H1 (cell line): ENCODE measurements around the gene SUGT1. TPM values are rescaled to one million over a fixed set of nuclear protein-coding genes. Genes with fewer than 3 reads are reported as not detected.
"Not testable (repeated sequence)": the region's sequence is repeated elsewhere in the genome, so short reads cannot be mapped to it uniquely, and the experiment has no call there.

Source experiments
- CTCF ChIA-PET: fragments of 300-600 bp; sonication (Branson Sonifier 250); formaldehyde crosslinking; loops from one replicate; lab custom pipeline; 2021; ENCODE audit not compliant: partially characterized antibody; lab: Charles Lee
- POLR2A ChIA-PET: fragments of 300-600 bp; sonication (Branson Sonifier 250); formaldehyde crosslinking; loops from one replicate; lab custom pipeline; 2021; ENCODE audit warnings: inconsistent platforms; ENCODE audit not compliant: partially characterized antibody; lab: Charles Lee
- DNase-seq, 2 experiments: peaks; one replicate each; pipeline versions ENCODE4 v3.0.0 to v3.0.0-alpha.2; 2010 to 2022; ENCODE audit warnings: low spot score in 2 of 2, low read depth in 1 of 2, mixed read lengths in 1 of 2
- FAIRE-seq: peaks from 2 replicates; lab custom pipeline; 2011; peaks lifted over from hg19 to GRCh38; lab: Jason Lieb, UNC
- H2AFZ ChIP-seq: 2 replicates; pipeline ENCODE4 v1.8.1; 2012; ENCODE audit warnings: low read length, inconsistent platforms
- H2AK5ac ChIP-seq: 2 replicates; pipeline ENCODE4 v1.6.1; 2013; ENCODE audit warnings: low read depth, low read length
- H2BK120ac ChIP-seq: replicated peaks from 2 replicates; pipeline ENCODE3; 2013; ENCODE audit warnings: low read depth, low read length, inconsistent platforms
- H2BK12ac ChIP-seq: 2 replicates; pipeline ENCODE4 v1.6.1; 2013; ENCODE audit warnings: low read depth, low read length
- H2BK15ac ChIP-seq: 2 replicates; pipeline ENCODE4 v1.6.1; 2013; ENCODE audit warnings: low read length
- H2BK20ac ChIP-seq: 2 replicates; pipeline ENCODE4 v1.6.1; 2013; ENCODE audit warnings: low read length
- H2BK5ac ChIP-seq: 2 replicates; pipeline ENCODE4 v1.6.1; 2013; ENCODE audit warnings: low read depth, low read length
- H3K14ac ChIP-seq: 2 replicates; pipeline ENCODE4 v1.6.1; 2013; ENCODE audit warnings: inconsistent platforms; ENCODE audit not compliant: insufficient read length
- H3K18ac ChIP-seq: 2 replicates; pipeline ENCODE4 v1.6.1; 2013; ENCODE audit warnings: low read length; ENCODE audit errors: extremely low read depth
- H3K23ac ChIP-seq: 2 replicates; pipeline ENCODE4 v1.6.1; 2013; ENCODE audit warnings: inconsistent platforms; ENCODE audit not compliant: insufficient read length
- H3K23me2 ChIP-seq: 2 replicates; pipeline ENCODE4 v1.6.1; 2013; ENCODE audit warnings: low read depth, low read length
- H3K27ac ChIP-seq: 2 replicates; pipeline ENCODE4 v1.6.1; 2011; ENCODE audit warnings: low read depth, low read length, inconsistent platforms
- H3K27me3 ChIP-seq, 4 experiments: replicated peaks in 1 of 4; 1 replicate in 1 of 4; 2 replicates in 3 of 4; pipeline versions ENCODE4 v1.6.1 to v1.8.1; 2011 to 2013; ENCODE audit warnings: low read length in 3 of 4, mild to moderate bottlenecking in 3 of 4, inconsistent platforms in 2 of 4, mixed read lengths in 2 of 4, moderate library complexity in 1 of 4; ENCODE audit not compliant: control insufficient read depth in 3 of 4, insufficient read depth in 3 of 4; ENCODE audit errors: extremely low read depth in 1 of 4
- H3K36me3 ChIP-seq, 4 experiments: 2 replicates each; pipeline versions ENCODE4 v1.6.1 to v1.8.1; 2011 to 2013; ENCODE audit warnings: mild to moderate bottlenecking in 4 of 4, low read length in 3 of 4, moderate library complexity in 2 of 4, control low read depth in 1 of 4, inconsistent platforms in 1 of 4; ENCODE audit not compliant: insufficient read depth in 4 of 4, control insufficient read depth in 2 of 4
- H3K4ac ChIP-seq: replicated peaks from 2 replicates; pipeline ENCODE3; 2013; ENCODE audit warnings: low read length, low read depth, mixed read lengths, inconsistent platforms; ENCODE audit not compliant: insufficient read length
- H3K4me1 ChIP-seq, 4 experiments: replicated peaks in 1 of 4; 1 replicate in 1 of 4; 2 replicates in 3 of 4; pipeline versions ENCODE4 v1.6.1 to v1.8.1; 2011 to 2013; ENCODE audit warnings: low read length in 3 of 4, inconsistent platforms in 2 of 4, mixed read lengths in 1 of 4; ENCODE audit not compliant: insufficient read depth in 4 of 4, control insufficient read depth in 3 of 4
- H3K4me2 ChIP-seq, 2 experiments: 2 replicates each; pipeline versions ENCODE4 v1.6.1 to v1.8.1; 2011 to 2013; ENCODE audit warnings: low read depth in 2 of 2, low read length in 2 of 2, control low read depth in 1 of 2, inconsistent platforms in 1 of 2, mild to moderate bottlenecking in 1 of 2; ENCODE audit not compliant: insufficient read depth in 1 of 2
- H3K4me3 ChIP-seq, 4 experiments: fragments of 200-600, 300-600 bp in 1 of 4; sonication (generic), shearing (Covaris generic), sonication (Bioruptor Twin) in 1 of 4; 2 replicates each; pipeline versions ENCODE4 v1.5.1 to v1.8.1; 2011 to 2016; ENCODE audit warnings: low read length in 4 of 4, low read depth in 3 of 4, control low read depth in 2 of 4, inconsistent platforms in 2 of 4, mild to moderate bottlenecking in 2 of 4, mixed read lengths in 1 of 4, moderate library complexity in 1 of 4; ENCODE audit not compliant: insufficient read depth in 2 of 4; ENCODE audit errors: extremely low read depth in 1 of 4
- H3K56ac ChIP-seq: replicated peaks from 2 replicates; pipeline ENCODE3; 2013; ENCODE audit warnings: low read depth, mild to moderate bottlenecking, mixed read lengths, low read length, inconsistent platforms; ENCODE audit not compliant: insufficient read length
- H3K79me1 ChIP-seq: 2 replicates; pipeline ENCODE4 v1.6.1; 2013; ENCODE audit warnings: low read depth, low read length, control low read depth
- H3K79me2 ChIP-seq, 2 experiments: 2 replicates each; pipeline versions ENCODE4 v1.6.1 to v1.8.1; 2012 to 2013; ENCODE audit warnings: low read length in 2 of 2, mild to moderate bottlenecking in 2 of 2, inconsistent platforms in 1 of 2; ENCODE audit not compliant: insufficient read depth in 2 of 2, control insufficient read depth in 1 of 2
- H3K9ac ChIP-seq, 4 experiments: replicated peaks in 1 of 4; 1 replicate in 1 of 4; 2 replicates in 3 of 4; pipeline versions ENCODE4 v1.6.1 to v1.8.1; 2011 to 2013; ENCODE audit warnings: low read depth in 3 of 4, low read length in 3 of 4, control low read depth in 2 of 4, mild to moderate bottlenecking in 2 of 4, moderate library complexity in 2 of 4, inconsistent platforms in 1 of 4; ENCODE audit errors: extremely low read depth in 1 of 4
- H3K9me3 ChIP-seq, 2 experiments: 2 replicates each; pipeline versions ENCODE4 v1.6.1 to v1.8.1; 2012 to 2013; ENCODE audit warnings: mild to moderate bottlenecking in 2 of 2, moderate library complexity in 2 of 2, control low read depth in 1 of 2, inconsistent platforms in 1 of 2, low read depth in 1 of 2, low read length in 1 of 2, mixed read lengths in 1 of 2; ENCODE audit not compliant: insufficient read depth in 2 of 2
- H4K20me1 ChIP-seq, 2 experiments: replicated peaks in 1 of 2; 2 replicates each; pipeline versions ENCODE3 to v1.8.1; 2011 to 2013; ENCODE audit warnings: inconsistent platforms in 2 of 2, low read length in 2 of 2, mild to moderate bottlenecking in 1 of 2; ENCODE audit not compliant: insufficient read depth in 2 of 2, control insufficient read depth in 1 of 2
- H4K5ac ChIP-seq: 2 replicates; pipeline ENCODE4 v1.6.1; 2013; ENCODE audit warnings: low read length, low read depth, mixed read lengths, inconsistent platforms; ENCODE audit not compliant: insufficient read length
- H4K8ac ChIP-seq: 2 replicates; pipeline ENCODE4 v1.8.0; 2013; ENCODE audit warnings: mild to moderate bottlenecking, moderate library complexity, low read length, inconsistent platforms; ENCODE audit not compliant: insufficient read depth; ENCODE audit errors: extremely low read depth
- H4K91ac ChIP-seq: replicated peaks from 2 replicates; pipeline ENCODE3; 2013; ENCODE audit warnings: low read length, mixed read lengths, inconsistent platforms; ENCODE audit not compliant: insufficient read length
- WGBS, 2 experiments: shearing (Covaris generic) in 1 of 2; methylation state at CpG; one replicate each; pipeline versions ENCODE4 v1.1.6 to v1.1.7; 2013 to 2015; ENCODE audit warnings: low lambda C conversion rate in 2 of 2, mixed read lengths in 2 of 2, inconsistent platforms in 1 of 2, low coverage in 1 of 2, missing lambda C conversion rate in 1 of 2; ENCODE audit not compliant: insufficient replicate concordance in 2 of 2, insufficient coverage in 1 of 2, insufficient read length in 1 of 2; ENCODE audit errors: extremely low coverage in 1 of 2, missing lambda C conversion rate in 1 of 2; 5-methylcytosine and 5-hydroxymethylcytosine counted together
- polyA plus RNA-seq, 7 experiments: library from polyadenylated mRNA; depleted of rRNA in 3 of 7; stranded (reverse) in 5 of 7; unstranded in 2 of 7; fragments of >200 nt in 5 of 7; fragments of 200-250 nt in 2 of 7; gene quantifications; 1 replicate in 5 of 7; 2 replicates in 1 of 7; 4 replicates in 1 of 7; pipeline versions ENCODE4 v1.2.1 to v1.2.3, GENCODE V29; 2011 to 2013; ENCODE audit warnings: missing spikeins in 2 of 7, mixed read lengths in 2 of 7
- total RNA-seq: library from RNA; stranded (reverse); fragmentation: NEBNext Ultra II Directional; extraction: Animal tissue kit (Norgen Biotek cat#: 25700); gene quantifications from 2 replicates; pipeline ENCODE4 v1.2.1, GENCODE V29; 2021

Gene SUGT1
- total and polyA plus RNA-seq, 2 of the 8 experiments (the other 6 are each of a cell fraction or from before 2014, with no cell fraction given), result 21.0 to 99.4 TPM

DNA sequence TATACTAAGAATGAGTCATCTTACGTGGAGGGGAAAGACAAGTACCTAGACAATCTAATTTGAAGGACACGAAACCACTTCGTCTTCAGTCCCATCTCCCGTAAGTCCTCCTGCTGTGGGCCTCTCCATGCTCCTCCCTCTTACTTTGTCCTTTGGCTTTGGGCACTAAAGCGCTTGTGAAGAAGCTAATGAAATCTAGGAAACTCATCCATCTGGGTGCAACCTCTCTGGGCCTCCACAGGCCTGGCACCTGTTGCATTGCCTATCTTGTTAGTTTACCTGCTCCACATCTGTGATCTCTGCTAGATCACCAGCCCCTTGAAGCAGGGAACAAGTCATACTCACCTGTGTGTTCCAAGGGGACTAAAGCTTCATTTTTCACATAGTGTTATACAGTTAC lies 42.5 kb upstream of the SUGT1 start:
- POLR2A ChIA-PET, result interaction anchor here (1.9 kb wide), 1 partner anchor 42 kb away, joined by 8 read pairs; the partner anchor contains the start of gene SUGT1
- not testable (repeated sequence) for H3K4me1 ChIP-seq, H3K27me3 ChIP-seq, H2AFZ ChIP-seq, H3K18ac ChIP-seq, H2BK15ac ChIP-seq, H3K23ac ChIP-seq, H3K56ac ChIP-seq, H3K4ac ChIP-seq, H4K8ac ChIP-seq, H2BK20ac ChIP-seq, H3K9me3 ChIP-seq, H2BK120ac ChIP-seq, DNase-seq, FAIRE-seq, H3K79me1 ChIP-seq, H3K27ac ChIP-seq, H3K36me3 ChIP-seq, H2BK12ac ChIP-seq, H2AK5ac ChIP-seq, H3K14ac ChIP-seq, H2BK5ac ChIP-seq, H4K5ac ChIP-seq, H3K4me3 ChIP-seq, H4K20me1 ChIP-seq, H3K4me2 ChIP-seq, H3K79me2 ChIP-seq, H3K9ac ChIP-seq, H3K23me2 ChIP-seq, H4K91ac ChIP-seq
- WGBS, 2 experiments, result 96% methylated on average over 5 of the region's 5 CpGs; no CpG with 5 or more reads in 1 of the 2 experiments
- CTCF ChIA-PET, result interaction anchor here (0.8 to 4.2 kb wide), 8 partner anchors 37 to 591 kb away, joined by 3 to 22 read pairs (median 5); partner anchors contain the start of genes PCDH8 and SUGT1
